ENCODE measurements around the gene TUB.

DNA sequence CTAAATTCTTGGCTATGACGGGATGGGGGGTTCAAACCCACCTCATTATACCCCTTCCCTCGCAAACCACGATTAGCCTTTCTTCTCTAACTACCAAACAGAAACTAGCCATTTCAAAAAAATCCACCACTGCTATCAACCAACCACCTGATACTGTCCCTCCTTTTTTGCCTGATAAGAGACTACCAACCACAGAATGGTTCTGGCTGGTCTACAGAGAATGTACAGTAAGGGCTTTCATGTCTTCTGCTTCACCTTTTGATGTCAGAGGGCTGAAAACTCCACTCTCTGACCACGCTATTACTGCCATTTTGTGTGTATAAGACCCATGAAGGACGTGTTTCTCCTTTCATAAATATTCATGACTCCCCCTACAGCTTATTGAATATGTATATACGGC is 68.7 kb downstream of the TUB start:
- TF ChIP-seq, protein P1, sequence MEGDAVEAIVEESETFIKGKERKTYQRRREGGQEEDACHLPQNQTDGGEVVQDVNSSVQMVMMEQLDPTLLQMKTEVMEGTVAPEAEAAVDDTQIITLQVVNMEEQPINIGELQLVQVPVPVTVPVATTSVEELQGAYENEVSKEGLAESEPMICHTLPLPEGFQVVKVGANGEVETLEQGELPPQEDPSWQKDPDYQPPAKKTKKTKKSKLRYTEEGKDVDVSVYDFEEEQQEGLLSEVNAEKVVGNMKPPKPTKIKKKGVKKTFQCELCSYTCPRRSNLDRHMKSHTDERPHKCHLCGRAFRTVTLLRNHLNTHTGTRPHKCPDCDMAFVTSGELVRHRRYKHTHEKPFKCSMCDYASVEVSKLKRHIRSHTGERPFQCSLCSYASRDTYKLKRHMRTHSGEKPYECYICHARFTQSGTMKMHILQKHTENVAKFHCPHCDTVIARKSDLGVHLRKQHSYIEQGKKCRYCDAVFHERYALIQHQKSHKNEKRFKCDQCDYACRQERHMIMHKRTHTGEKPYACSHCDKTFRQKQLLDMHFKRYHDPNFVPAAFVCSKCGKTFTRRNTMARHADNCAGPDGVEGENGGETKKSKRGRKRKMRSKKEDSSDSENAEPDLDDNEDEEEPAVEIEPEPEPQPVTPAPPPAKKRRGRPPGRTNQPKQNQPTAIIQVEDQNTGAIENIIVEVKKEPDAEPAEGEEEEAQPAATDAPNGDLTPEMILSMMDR (IDR thresholded peaks at IDR 0.05): no peak
- TF ChIP-seq POLR2AphosphoS5 (IDR thresholded peaks at IDR 0.05; ENCODE audit: insufficient read depth in 1 of 2, low read depth in 1 of 2): no peak
